ENCODE measurements around the gene ZNF334. TPM values are rescaled to one million over a fixed set of nuclear protein-coding genes. Genes with fewer than 3 reads are reported as not detected.

Gene ZNF334
- total RNA-seq (2014; rRNA removed; shearing (Covaris generic); ENCODE audit: low replicate concordance) = 0.24 TPM in 1 of 2 replicates, not detected in the other

DNA sequence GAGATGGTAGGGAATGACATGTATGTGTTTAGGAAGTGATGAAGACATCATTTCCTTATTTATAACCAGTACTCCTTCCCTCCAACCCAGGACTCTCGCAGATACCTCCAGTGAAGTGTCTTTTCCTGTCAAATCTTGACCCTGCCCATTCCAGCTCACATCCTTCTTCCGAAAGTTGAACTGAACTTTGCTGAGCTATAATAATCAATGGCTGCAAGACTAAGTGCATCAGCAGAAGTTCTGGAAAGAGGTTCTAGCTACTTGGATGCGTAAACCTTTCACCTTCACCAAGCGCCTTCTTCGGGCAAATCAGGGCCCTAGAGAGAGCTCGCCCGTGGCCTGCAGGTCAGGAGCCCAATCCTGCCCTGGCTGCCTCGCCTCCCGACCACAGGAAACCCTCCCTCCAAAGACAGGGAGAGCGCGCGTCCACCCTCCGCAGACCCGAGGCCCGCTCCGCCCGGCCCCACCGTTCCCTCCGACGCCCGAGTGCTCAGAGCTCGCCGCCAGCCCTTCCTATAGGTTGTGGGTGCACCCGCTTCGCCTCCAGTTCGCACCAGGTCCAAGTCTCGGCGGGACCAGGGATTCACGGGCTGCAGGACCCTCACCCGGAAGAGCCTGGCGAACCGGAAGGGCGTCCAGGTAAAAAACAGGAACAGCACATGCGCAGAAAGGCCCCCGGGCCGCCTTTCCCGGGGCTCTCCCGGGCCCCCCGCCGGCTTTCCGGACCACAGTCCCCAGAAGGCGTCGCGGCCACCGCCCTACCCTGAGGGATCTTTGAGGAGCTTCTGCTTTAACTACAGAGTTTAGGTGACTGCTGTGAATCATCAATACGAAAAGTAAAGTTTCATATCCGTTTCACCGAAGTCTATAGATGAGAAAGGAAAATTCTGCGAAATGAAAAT is at the start of gene ZNF334:
TSS of gene ZNF334 (minus strand) at position 617 of the 902 bp plus-strand sequence. CDS start 1,457 bp downstream, outside the sequence.
- peak; percentile 6 for DNase-seq (ENCODE audit: low read depth)
- in situ Hi-C loops (cut with HindIII; ENCODE audit: low pct_unique_long_range_greater_than_20kb, low sequenced_read_pairs) = no loop called here

DNA sequence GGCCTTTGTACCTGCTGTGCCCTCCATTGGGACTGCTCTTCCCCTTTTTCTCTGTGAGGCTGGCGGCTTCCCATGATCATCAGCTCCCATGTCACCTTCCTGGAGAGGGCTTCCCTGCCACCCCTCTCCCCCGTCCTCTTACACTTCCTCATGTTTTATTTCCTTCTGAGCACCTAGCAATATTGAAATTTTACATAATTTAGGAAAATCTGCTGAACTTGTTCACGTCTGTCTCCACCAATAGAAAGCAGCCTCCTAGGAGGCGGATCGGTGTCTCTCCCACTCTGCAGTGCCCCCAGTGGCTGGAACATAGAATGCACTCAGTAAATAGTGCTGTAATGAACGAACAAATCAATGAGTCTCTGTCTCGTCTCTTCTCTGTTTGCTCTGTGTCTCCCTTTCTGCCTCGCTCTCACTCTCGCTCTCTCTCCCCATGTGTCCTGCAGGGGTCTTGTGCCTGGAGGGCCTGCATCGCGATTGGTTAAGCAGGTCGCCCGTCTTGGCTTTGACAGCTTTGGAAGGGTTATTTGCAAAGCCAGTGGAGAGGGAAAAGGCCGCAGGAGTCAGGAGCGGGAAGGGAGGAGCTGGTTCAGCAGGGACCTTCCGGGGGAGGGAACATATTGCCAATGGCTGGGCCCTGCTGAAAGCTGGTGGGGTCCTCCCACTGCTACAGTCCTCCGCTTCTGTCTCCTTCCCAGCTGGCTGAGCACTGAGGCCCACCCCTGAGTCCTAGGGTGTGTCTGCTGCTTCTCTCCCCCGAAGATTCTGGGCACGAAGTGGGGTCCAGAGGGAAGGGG is 49.2 kb upstream of the ZNF334 start:
- in situ Hi-C loops (cut with HindIII; ENCODE audit: low pct_unique_long_range_greater_than_20kb, low sequenced_read_pairs) = no loop called here
- DNase-seq (ENCODE audit: low read depth) = peak; percentile 77

DNA sequence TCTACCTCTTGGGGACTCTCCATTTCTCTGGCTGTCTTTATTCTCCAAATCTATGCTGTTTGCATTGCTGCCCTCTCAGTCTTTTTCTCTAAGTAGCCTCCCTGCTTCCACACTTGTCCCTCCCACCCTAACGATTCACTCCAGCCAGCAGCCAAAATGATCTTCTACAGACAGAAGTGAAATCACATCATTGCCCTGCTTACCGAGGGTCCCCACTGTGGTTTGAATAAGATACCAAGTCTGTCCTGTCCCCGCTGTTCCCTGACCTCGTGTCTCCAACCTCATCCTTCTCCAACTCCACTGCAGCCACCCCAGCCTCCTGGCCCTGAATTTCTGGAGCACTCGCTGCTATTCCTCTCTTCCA is 48.6 kb upstream of the ZNF334 start:
- peak; percentile 11 for DNase-seq (ENCODE audit: low read depth)
- in situ Hi-C loops (cut with HindIII; ENCODE audit: low pct_unique_long_range_greater_than_20kb, low sequenced_read_pairs) = no loop called here

DNA sequence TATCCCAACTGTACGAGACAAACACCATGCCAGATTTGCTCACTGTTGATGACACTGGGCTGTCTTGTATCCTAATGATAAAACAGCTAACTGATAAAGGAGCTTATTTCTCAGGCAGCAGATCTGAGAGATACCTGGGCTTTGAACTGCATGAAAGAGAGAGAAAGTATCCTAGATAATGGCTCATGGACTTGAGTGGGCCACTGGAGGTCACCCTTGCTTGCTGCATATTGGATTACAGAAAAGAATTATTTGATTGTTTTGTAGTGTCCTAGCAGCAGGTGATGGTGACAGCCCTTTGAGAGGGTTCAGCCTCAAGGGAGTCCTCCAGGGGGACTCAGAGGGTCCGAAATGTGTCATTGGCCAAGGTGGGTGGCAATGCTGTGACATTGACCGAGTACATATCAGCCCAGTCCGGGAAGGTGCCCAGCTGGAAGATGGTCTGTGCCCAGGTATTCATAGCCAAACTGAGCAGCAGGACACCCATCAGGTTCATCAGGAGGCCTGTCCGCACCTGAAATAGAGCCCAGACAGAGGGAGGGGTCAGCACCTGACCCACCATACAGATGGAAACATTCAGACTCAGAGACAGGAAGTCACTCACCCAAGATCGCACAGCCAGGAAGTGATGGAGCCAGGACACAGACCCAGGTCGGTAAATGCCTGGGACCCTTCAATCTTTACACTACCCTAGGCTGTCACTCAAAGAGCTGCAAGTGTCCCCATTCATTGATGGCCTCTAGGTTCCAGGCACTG is 46.5 kb upstream of the ZNF334 start:
- DNase-seq (ENCODE audit: low read depth) = no peak
- in situ Hi-C loops (cut with HindIII; ENCODE audit: low pct_unique_long_range_greater_than_20kb, low sequenced_read_pairs) = no loop called here

DNA sequence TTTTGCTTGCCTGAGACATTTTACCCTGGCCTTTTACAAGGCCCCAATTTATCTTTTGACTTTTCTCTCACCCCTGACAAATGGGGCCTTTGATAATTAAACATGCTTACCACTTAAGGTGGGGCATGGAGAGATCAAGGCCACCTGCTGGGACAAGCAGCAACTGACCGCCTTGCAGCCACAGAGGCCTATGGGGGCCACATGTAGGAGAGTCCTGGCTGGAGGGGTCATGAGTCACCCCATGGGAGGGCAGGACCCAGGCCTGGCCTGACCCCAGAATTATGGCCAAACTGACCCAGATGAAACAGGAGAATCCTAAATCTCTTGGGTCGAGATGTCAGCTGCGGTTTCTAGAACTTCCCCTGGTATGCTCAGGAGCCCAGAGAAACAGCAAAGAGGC is 45.6 kb upstream of the ZNF334 start:
- no peak for DNase-seq (ENCODE audit: low read depth)
- in situ Hi-C loops (cut with HindIII; ENCODE audit: low pct_unique_long_range_greater_than_20kb, low sequenced_read_pairs) = no loop called here

DNA sequence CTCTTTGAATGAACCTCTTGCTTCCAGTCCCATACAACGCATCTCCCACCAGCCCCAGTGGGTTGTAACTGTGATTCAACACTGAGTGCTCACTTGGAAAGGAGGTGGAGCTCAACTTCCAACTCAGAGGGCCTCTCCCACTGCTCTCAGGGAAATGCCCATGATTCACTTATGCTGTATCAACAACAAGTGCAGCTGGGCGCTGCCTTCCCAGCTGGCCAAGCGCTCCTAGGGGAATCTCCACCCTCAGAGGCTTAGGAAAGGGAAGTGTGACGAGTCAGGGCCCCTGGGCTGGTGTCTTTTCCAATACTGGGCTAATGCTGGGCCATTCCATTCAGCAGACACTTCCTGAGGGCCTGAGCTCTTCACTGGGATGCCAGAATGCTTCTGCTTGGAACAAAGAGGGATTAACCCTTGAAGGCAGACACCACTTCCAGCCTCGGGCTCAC is 45.2 kb upstream of the ZNF334 start:
- peak; percentile 87 for DNase-seq (ENCODE audit: low read depth)
- in situ Hi-C loops (cut with HindIII; ENCODE audit: low pct_unique_long_range_greater_than_20kb, low sequenced_read_pairs) = no loop called here

DNA sequence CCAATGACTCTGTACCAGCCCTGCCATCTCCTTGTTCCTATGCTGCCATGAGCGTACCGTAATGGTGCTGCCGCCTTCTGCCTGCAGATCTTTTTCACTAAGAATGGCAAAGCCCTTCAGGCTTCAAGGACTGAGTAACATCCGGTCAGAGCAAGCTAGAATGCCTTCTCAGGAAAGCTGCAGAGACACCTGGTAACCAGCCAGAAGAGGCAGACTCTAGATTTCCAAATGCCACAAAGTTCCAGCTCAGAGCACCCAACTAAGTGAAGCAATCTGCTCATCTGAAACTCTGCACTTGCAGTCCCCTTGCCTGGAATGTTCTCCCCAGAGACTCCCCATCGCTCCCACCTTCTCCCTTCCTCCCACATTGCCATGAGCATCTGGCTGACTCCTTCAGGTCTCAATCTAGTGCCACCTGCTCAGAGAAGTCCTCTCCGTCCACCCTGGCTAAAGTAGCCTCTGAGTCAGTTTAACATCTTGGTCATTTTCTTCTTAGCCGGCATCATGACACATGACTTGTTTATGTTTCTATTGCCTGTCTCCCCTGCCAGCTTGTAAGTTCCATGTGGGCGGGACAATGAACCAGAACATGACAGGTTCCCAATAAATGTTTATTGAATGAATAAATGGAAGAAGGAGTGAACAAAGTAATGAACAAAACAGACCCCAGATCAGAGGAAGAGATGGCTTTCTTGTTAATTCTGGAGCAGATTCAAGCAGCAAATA is 44.0 kb upstream of the ZNF334 start:
- in situ Hi-C loops (cut with HindIII; ENCODE audit: low pct_unique_long_range_greater_than_20kb, low sequenced_read_pairs) = no loop called here
- peak; percentile 19 for DNase-seq (ENCODE audit: low read depth)

DNA sequence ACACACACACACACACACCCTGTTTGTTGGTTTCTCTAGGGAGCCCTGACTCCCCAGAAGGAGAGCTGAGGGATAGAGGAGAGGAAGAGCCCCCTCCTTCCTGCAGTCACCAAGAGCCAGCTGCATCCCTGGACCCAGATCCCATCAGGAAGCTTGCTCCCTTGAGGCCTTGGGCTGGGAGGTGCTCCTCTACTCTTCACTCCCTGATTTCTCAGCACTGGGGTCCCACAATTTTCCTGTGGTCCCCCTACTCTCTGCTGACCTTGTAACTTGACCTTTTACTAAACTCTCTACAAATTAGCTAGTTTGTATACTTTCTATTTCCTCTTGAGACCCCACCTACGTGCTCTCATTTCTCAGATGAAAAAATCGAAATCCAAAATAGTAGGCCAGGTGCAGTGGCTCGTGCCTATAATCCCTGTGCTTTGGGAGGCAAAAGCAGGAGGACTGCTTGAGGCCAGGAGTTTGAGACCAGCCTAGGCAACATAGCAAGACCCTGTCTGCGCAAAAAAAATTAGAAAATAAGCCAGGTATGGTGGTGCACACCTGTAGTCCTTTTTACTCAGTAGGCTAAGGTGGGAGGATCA is 42.1 kb upstream of the ZNF334 start:
- DNase-seq (ENCODE audit: low read depth) = no peak
- in situ Hi-C loops (cut with HindIII; ENCODE audit: low pct_unique_long_range_greater_than_20kb, low sequenced_read_pairs) = no loop called here

DNA sequence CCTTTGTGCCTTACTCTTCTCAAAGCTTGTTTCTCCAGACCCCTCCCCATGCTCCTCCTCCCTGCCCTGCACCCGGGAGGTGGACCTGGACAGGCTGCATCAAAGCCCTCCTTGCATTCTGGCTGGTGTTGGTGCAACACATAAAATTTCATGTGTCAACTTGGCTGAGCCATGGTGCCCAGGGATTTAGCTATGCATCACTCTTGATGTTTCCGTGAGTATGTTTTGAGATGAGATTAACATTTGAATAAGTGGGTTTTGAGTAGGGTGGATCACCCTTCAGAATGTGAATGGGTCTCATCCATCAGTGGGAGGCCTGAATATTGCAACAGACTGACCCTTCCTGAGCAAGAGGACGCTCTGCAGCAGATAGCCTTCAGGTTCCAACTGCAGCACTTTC is 41.5 kb upstream of the ZNF334 start:
- in situ Hi-C loops (cut with HindIII; ENCODE audit: low pct_unique_long_range_greater_than_20kb, low sequenced_read_pairs) = no loop called here
- no peak for DNase-seq (ENCODE audit: low read depth)

DNA sequence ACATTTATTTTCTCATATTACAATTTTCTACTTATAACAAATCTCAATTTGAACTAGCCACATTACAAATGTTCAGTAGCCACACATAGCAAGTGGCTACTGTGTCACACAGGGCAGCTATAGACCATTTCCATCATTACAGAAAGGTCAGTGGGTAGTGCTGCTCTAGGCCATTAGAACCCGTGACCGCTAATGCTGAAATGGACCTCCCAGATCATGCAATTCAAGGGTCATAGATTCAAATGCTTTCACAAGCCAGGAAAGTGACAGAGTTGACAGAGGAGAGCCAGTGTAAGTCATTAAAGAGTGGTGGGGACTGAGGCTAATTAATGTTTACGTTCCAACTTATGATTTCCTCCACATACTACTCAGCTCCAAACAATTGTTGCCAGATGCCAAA is 40.6 kb upstream of the ZNF334 start:
- in situ Hi-C loops (cut with HindIII; ENCODE audit: low pct_unique_long_range_greater_than_20kb, low sequenced_read_pairs) = no loop called here
- no peak for DNase-seq (ENCODE audit: low read depth)

DNA sequence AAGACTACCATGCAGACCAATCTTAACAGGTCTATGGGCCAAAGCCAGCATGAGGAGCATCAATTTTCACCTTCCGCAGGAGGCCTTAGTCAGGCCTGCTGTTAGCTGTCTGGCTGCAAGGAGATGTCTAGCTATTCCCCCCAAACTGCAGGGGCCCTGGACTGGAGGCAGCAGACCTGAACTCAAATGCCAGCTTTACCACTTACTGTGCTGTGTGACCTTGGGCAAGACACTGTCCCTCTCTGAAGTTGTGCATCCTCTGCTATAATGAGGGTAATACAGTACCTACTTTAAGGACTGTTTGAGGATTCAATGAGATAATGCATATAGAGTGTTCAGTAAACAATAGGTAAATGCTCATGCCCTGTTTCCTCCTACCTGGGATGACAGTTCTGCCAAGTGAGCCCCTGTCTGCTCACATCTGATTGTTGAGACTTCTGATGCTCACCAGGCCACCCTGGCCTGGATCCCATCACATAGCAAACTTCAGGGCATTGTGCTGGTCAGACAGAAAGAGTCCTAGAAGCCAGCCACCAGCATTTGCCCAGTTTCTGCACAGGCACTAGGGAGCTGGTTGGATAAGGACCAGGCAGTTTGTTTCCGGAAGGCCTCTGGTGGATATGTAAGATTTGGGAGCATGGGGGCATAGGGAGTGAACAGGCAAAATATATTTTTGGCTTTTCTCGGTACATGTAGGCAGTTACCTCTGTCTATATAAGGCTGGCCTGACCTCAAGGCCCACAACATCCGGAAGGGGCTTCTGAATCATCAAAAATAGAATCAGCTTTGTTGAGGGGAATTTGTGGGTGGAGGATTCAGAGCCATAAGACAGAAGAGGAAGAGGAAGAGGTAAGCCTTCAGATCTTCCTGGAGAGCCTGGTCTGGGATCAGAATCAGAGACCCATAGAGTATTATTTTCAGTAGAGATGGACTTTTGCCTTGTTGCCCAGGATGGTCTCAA is 39.4 kb upstream of the ZNF334 start:
- no peak for DNase-seq (ENCODE audit: low read depth)

DNA sequence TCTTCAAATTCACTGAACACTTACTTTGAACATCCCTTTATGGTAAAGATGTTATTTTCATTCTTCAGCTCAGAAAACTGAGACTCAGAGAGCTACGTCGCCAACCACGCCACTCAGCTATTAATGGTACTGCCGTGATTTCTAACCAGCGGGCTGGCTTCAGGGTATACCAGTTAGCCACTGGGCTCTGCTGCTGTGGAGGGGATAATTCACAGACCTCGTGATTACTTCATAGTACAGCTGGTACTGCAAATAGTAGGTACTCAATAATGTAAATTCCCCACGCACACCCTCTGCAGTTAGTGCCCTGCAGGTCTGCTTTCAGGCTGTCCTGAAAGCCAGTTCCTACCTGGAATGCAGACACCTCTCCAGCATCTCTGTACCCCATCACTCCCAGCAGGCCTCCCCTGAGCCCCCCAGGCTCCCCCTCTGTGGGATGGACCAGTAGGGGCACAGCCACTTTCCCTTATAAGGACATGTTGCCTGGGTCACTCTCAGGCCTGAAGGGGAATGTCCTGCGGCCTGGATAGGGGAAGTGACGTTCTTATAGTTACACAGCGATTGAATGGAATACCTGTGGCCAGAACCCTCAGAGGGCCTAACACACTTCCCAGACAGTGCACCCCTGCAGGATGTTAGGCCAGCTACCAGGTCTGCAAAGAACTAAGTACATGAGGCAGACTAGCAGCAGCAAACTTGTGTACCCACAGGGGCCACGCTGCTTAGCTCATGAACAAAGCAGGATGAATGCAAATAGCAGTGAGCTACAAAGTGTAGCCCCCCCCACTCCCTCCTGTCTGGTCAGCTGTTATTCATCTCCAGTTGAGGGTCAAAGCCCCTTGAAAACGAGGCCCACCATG is 38.4 kb upstream of the ZNF334 start:
- DNase-seq (ENCODE audit: low read depth) = no peak
- in situ Hi-C loops (cut with HindIII; ENCODE audit: low pct_unique_long_range_greater_than_20kb, low sequenced_read_pairs) = no loop called here

More for the DNA sequence above, 39.4 kb upstream of the ZNF334 start:
- in situ Hi-C loops (cut with HindIII; ENCODE audit: low pct_unique_long_range_greater_than_20kb, low sequenced_read_pairs) = no loop called here

DNA sequence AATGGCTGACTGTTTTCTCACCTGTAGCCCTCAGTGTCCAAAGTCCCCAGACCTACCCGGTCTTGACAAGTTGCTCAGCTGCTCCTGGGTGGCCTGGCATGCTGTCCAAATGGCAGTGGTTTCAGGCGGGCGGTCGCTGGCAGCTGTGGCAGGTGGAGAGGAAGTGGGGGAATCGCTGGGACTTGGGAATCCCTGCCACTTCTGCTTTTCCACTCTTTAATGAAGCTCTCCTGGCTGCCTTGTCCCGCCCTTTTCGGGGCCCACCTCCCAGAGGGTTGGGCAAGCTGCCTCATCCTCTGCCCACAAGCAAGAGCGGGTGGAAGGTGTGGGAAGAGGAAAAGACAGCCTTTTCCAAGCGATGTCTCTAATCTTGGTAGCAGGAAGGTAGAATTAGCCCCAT is 37.1 kb upstream of the ZNF334 start, which contains the start of gene OCSTAMP:
TSS of gene OCSTAMP (minus strand) at position 194 of the 400 bp plus-strand sequence. CDS start at position 100, 94 bp downstream.
- no peak for DNase-seq (ENCODE audit: low read depth)
- in situ Hi-C loops (cut with HindIII; ENCODE audit: low pct_unique_long_range_greater_than_20kb, low sequenced_read_pairs) = no loop called here

DNA sequence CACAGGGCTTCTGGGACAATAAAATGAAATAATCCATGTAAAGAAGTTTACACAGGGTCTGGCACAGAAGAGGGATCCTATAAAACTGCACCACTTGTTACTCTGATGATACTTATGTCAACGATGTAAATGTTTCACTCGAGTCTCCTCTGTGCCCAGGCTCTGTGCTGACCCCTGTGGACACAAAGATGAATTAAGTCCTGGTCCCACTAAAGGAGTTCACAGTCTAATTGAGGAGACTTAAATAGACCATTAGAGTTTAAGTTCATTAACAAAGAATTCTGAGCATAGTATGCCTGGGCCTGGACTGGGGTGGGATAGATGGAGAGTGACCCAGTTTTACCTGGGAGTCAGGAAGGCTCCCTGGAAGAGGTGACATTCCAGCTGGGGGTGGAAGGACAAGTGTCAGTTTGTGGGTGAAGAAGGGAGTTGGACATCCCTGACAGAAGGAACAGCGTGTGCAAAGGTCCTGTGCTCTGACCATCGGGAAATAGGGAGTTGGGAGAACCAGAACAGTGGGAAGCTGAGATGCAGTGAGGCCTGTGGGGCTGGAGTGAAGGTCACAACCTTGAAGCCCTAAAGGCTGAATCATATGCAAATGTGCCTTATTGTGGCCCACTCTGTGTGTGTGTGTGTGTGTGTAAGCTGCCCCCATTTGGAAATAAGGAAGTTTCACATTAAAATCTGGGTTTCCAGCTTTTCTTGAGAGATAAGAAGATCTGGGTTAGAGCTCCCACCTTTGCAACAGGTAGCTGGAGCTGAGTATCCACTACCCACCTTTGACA is 36.0 kb upstream of the ZNF334 start:
- in situ Hi-C loops (cut with HindIII; ENCODE audit: low pct_unique_long_range_greater_than_20kb, low sequenced_read_pairs) = no loop called here

DNA sequence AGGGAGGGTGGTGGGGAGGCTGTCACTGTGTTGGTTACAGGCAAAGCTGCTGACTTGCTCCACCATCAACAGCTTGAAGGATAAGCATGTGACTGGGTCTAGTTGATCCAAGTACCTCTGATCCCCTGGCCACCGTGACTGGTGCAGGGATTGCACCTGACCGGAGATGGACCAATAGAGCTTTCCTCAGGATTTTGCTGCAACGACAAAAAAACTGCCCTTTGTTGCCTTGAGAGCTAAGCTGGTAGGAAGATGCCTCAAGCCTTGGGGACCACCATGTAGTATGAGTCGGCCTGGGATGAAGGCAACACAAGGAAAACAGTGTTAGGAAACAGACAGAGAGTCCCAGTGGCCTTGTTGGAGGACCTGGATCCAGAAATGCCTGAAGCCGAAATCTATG is 35.3 kb upstream of the ZNF334 start:
- in situ Hi-C loops (cut with HindIII; ENCODE audit: low pct_unique_long_range_greater_than_20kb, low sequenced_read_pairs) = no loop called here
- DNase-seq (ENCODE audit: low read depth) = no peak

More for the DNA sequence above, 36.0 kb upstream of the ZNF334 start:
- DNase-seq (ENCODE audit: low read depth) = no peak
